ENCODE results near the gene TIMM50. TPM values are rescaled to one million over a fixed set of nuclear protein-coding genes. Genes with fewer than 3 reads are reported as not detected.

Gene TIMM50
- total and polyA plus RNA-seq, 2 of the 13 experiments (the other 11 are each of a cell fraction or from before 2014, with no cell fraction given): 91.1 to 92.5 TPM

- no peak for FAIRE-seq
Measured at GRCh38 chr19:39483141-39483540, 2.5 kb downstream of the TIMM50 start.

More at GRCh38 chr19:39483141-39483540, 2.5 kb downstream of the TIMM50 start:
- intact Hi-C loops (cut with micrococcal nuclease; ENCODE audit: unreplicated experiment): no loop called here
- DNase-seq (ENCODE audit: low spot score) (no peak), ATAC-seq (no peak)
- peaks cover 25% of the 10 kb centered on the region for H3K4me1 ChIP-seq (ENCODE audit: insufficient read depth, low read length)
- WGBS (ENCODE audit: low lambda C conversion rate): 96% methylated on average over 4 of the region's 6 CpGs
- CTCF ChIA-PET (ENCODE audit: low intra/inter-chr PET ratio, low total read pairs): no interaction called here
- H3K27me3 ChIP-seq (ENCODE audit: control insufficient read depth in 1 of 2, insufficient read depth in 2 of 2, low read length in 2 of 2): no peaks in the 10 kb centered on the region; a peak in 1 of 5 replicates
- H3K4me3 ChIP-seq (replicated peaks in 1 of 3; ENCODE audit: insufficient read depth in 1 of 3, low read depth in 2 of 3, low read length in 3 of 3): no peak overlapping the region
- H4K20me1 ChIP-seq (ENCODE audit: insufficient read depth, low read length): no peaks in the 10 kb centered on the region
- H2AFZ ChIP-seq (ENCODE audit: low read length): no peak overlapping the region
- no TSS peak for BruUV-seq (replicated peaks)
- TF ChIP-seq ZNF264 (CRISPR knock-in tag; IDR thresholded peaks at IDR 0.05): no peak
- no peak for TF ChIP-seq ATRX (CRISPR knock-in tag; IDR thresholded peaks at IDR 0.05; ENCODE audit: borderline replicate concordance)
- TF ChIP-seq HMG20A (CRISPR knock-in tag; IDR thresholded peaks at IDR 0.05; ENCODE audit: borderline replicate concordance): no peak
- TF ChIP-seq ZNF17 (CRISPR knock-in tag; IDR thresholded peaks at IDR 0.05): no peak
- TF ChIP-seq NONO (IDR thresholded peaks at IDR 0.05): no peak
- TF ChIP-seq NONO (CRISPR knock-in tag; conservative IDR thresholded peaks at IDR 0.05): no peak
- TF ChIP-seq SRSF4 (IDR thresholded peaks at IDR 0.05; ENCODE audit: low read depth, low read length, poor library complexity, severe bottlenecking): no peak
- no peak for TF ChIP-seq REPIN1 (CRISPR knock-in tag; IDR thresholded peaks at IDR 0.05; ENCODE audit: borderline replicate concordance, low read depth)
- TF ChIP-seq TOPORS (CRISPR knock-in tag; IDR thresholded peaks at IDR 0.05): no peak
- TF ChIP-seq PHF5A (CRISPR knock-in tag; IDR thresholded peaks at IDR 0.05; ENCODE audit: low read depth, unreplicated experiment): no peak
- no peak for TF ChIP-seq DNMT3B (CRISPR knock-in tag; conservative IDR thresholded peaks at IDR 0.05)
- TF ChIP-seq IRF2 (CRISPR knock-in tag; IDR thresholded peaks at IDR 0.05): no peak
- TF ChIP-seq ZBTB39 (CRISPR knock-in tag; IDR thresholded peaks at IDR 0.05): no peak
- TF ChIP-seq CBX2 (IDR thresholded peaks at IDR 0.05; ENCODE audit: low read depth, low read length): no peak
- TF ChIP-seq CBX2 (CRISPR knock-in tag; IDR thresholded peaks at IDR 0.05; ENCODE audit: low read depth): no peak
- TF ChIP-seq RBM39 (IDR thresholded peaks at IDR 0.05; ENCODE audit: low read depth, low read length, poor library complexity, severe bottlenecking): no peak
- H3K4me2 ChIP-seq (ENCODE audit: low read depth, low read length): no peak overlapping the region
- peaks cover 18% of the 10 kb centered on the region for H3K79me2 ChIP-seq (ENCODE audit: insufficient read depth, low read length)
- POLR2A ChIA-PET: no interaction called here
- peaks cover 18 to 41% of the 10 kb centered on the region in 2 experiments for H3K36me3 ChIP-seq (replicated peaks in 1 of 2; ENCODE audit: control insufficient read depth in 1 of 2, insufficient read depth in 2 of 2, low read length in 2 of 2)
- no peak overlapping the region for H3K9ac ChIP-seq (ENCODE audit: insufficient read depth, low read depth, low read length)
- no peaks in the 10 kb centered on the region for H3K9me3 ChIP-seq (ENCODE audit: low read length)
- no peak overlapping the region for H3K27ac ChIP-seq (ENCODE audit: extremely low read length, insufficient read depth, low read length)
- in situ Hi-C loops (cut with HindIII; ENCODE audit: extremely low pct_ligation_motif_present, low pct_unique_long_range_greater_than_20kb): no loop called here

All from HepG2 (cell line).